Pancreas (tissue), 10 donors: ENCODE data around the gene CMC2. TPM values are rescaled to one million over a fixed set of nuclear protein-coding genes. Genes with fewer than 3 reads are reported as not detected.

Experiments
- ATAC-seq, 4 donors: fragments of 200-7000 bp; cut with Tn5 transposase; one replicate each; pipeline versions ENCODE4 v1.8.0 to v1.9.1; 2020; ENCODE audit warnings: mild to moderate bottlenecking in 4 of 4, moderate library complexity in 4 of 4
- DNase-seq, 6 donors: peaks; one replicate each; pipeline ENCODE4 v3.0.0-alpha.2; 2020
- FAIRE-seq: peaks from 2 replicates; lab custom pipeline; 2012; peaks lifted over from hg19 to GRCh38; lab: Jason Lieb, UNC
- H3K27ac ChIP-seq, 4 donors: fragments of 200-600 bp; sonication (generic); 1 replicate in 3 of 4; 2 replicates in 1 of 4; pipeline versions ENCODE4 v1.5.0 to v1.8.0; 2020
- H3K27me3 ChIP-seq, 4 donors: fragments of 200-600 bp; one replicate each; pipeline ENCODE4 v1.8.0; 2021
- H3K36me3 ChIP-seq, 3 donors: fragments of 200-600 bp; sonication (generic) in 1 of 3; one replicate each; pipeline versions ENCODE4 v1.5.0 to v1.8.0; 2020 to 2021
- H3K4me1 ChIP-seq, 3 donors: fragments of 200-600 bp; one replicate each; pipeline ENCODE4 v1.8.0; 2021
- H3K4me3 ChIP-seq, 4 donors: fragments of 200-600 bp; sonication (generic) in 2 of 4; one replicate each; pipeline versions ENCODE4 v1.5.0 to v1.8.0; 2020 to 2021
- H3K9me3 ChIP-seq, 4 donors: fragments of 200-600 bp; one replicate each; pipeline ENCODE4 v1.8.0; 2021
- WGBS, 2 donors: extraction: QIAGEN DNeasy Blood & Tissue Kit; methylation state at CpG; one replicate each; pipeline ENCODE4 v1.1.7; 2013; 5-methylcytosine and 5-hydroxymethylcytosine counted together
- intact Hi-C, 3 donors: fragments of 100-400 bp; cut with DNase I; formaldehyde crosslinking; loops; one replicate each; pipeline versions ENCODE4 v1.11.1 to v1.14.2; 2022
- polyA plus RNA-seq, 2 donors: library from polyadenylated mRNA; stranded (reverse); fragments of 200-250 nt; gene quantifications; one replicate each; pipeline ENCODE4 v1.2.3, GENCODE V29; 2013
- total RNA-seq, 6 donors: library from RNA; stranded (reverse); fragmentation: NEBNext Ultra II Directional in 4 of 6; extraction: Animal tissue kit (Norgen Biotek cat#: 25700) in 4 of 6; gene quantifications; one replicate each; pipeline versions ENCODE4 v1.2.1 to v1.2.4, GENCODE V29; 2021 to 2023
- TF ChIP-seq, protein P1 (sequence below), 4 donors: fragments of 200-600 bp; sonication (generic) in 3 of 4; IDR thresholded peaks; one replicate each; pipeline versions ENCODE4 v1.5.0 to v1.8.0; 2021; ENCODE audit warnings: antibody characterized with exemption in 4 of 4
- donor health status: healthy with polysubstance abuse.
- donor health status: DM: no; HTN: no; CAD: no; lungs with moderate emphysema.
- donor health status: DM: no; HTN: no; CAD: no.
- donor health status: control.
- donor health status: control.
- donor health status: Bipolar disorder and iron deficiency.
- donor health status: DM: yes; HTN: yes; CAD: no.
- donor health status: DM: no; HTN: no; CAD: no.
- donor health status: DM: no; HTN: no; CAD: no.
- donor health status: DM: yes; HTN: yes; CAD: no.

CMC2 gene
- total and polyA plus RNA-seq, 8 donors: 13.3 to 58.1 (median 24.0) TPM

DNA sequence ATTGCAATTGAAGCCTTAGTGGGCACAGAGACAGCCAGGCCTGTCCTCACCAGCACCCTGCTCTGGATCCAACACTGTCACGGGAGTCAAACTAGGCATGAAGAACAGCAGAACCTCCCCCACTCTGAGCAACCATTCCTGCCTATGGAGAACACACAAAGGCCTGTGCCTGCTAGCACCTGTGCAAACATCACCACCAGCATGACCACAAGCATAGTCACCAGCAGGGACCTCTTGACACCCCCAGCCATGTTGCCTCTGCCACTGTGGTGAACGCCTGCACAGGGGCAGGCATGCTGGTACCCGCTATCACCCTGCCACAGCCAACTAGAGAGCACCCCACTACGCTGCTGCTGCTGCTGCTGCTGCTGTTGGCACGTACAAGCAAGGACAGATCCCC, 51.7 kb downstream of the CMC2 start:
- TF ChIP-seq, protein P1, sequence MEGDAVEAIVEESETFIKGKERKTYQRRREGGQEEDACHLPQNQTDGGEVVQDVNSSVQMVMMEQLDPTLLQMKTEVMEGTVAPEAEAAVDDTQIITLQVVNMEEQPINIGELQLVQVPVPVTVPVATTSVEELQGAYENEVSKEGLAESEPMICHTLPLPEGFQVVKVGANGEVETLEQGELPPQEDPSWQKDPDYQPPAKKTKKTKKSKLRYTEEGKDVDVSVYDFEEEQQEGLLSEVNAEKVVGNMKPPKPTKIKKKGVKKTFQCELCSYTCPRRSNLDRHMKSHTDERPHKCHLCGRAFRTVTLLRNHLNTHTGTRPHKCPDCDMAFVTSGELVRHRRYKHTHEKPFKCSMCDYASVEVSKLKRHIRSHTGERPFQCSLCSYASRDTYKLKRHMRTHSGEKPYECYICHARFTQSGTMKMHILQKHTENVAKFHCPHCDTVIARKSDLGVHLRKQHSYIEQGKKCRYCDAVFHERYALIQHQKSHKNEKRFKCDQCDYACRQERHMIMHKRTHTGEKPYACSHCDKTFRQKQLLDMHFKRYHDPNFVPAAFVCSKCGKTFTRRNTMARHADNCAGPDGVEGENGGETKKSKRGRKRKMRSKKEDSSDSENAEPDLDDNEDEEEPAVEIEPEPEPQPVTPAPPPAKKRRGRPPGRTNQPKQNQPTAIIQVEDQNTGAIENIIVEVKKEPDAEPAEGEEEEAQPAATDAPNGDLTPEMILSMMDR (IDR thresholded peaks at IDR 0.05): no peak
- no peaks in the 10 kb centered on the region for H3K9me3 ChIP-seq
- intact Hi-C loops: no loop called here
- H3K4me3 ChIP-seq: no peak overlapping the region
- H3K27me3 ChIP-seq: no peaks in the 10 kb centered on the region
- ATAC-seq (peak in 2 of 4 donors; percentile 26 to 54), DNase-seq (no peak), FAIRE-seq (no peak)
- H3K4me1 ChIP-seq: no peaks in the 10 kb centered on the region
- WGBS, 2 donors: 80 to 84% methylated on average over 5 of the region's 5 CpGs
- H3K36me3 ChIP-seq: no peaks in the 10 kb centered on the region
- no peak overlapping the region for H3K27ac ChIP-seq

- no peaks in the 10 kb centered on the region for H3K4me1 ChIP-seq
- peak in 4 of 6 donors; percentile 35 to 78 (median 54) for DNase-seq
- no peak overlapping the region for H3K4me3 ChIP-seq
- H3K27ac ChIP-seq: no peak overlapping the region
- FAIRE-seq: no peak
- H3K27me3 ChIP-seq: no peaks in the 10 kb centered on the region
- ATAC-seq: peak in 3 of 4 donors; percentile 47 to 75 (median 68)
- WGBS, 2 donors: 35% methylated on average over 7 of the region's 7 CpGs
- no peaks in the 10 kb centered on the region for H3K36me3 ChIP-seq
- intact Hi-C loops: no loop called here
- H3K9me3 ChIP-seq: no peaks in the 10 kb centered on the region
- TF ChIP-seq, protein P1 (IDR thresholded peaks at IDR 0.05): peak in 3 of 4 donors; percentile 21 to 40 (median 26)
These were observed 57.7 kb downstream of the CMC2 start for GRCh38 chr16:80948886-80949493.

- TF ChIP-seq, protein P1 (IDR thresholded peaks at IDR 0.05): no peak
- no peak overlapping the region for H3K4me3 ChIP-seq
- ATAC-seq (no peak), FAIRE-seq (no peak), DNase-seq (no peak)
- H3K27me3 ChIP-seq: no peaks in the 10 kb centered on the region
- H3K9me3 ChIP-seq: no peaks in the 10 kb centered on the region
- no peaks in the 10 kb centered on the region for H3K36me3 ChIP-seq
- intact Hi-C loops: no loop called here
- WGBS, 2 donors: 70 to 73% methylated on average over 9 of the region's 9 CpGs
- H3K4me1 ChIP-seq: no peaks in the 10 kb centered on the region
- H3K27ac ChIP-seq: no peak overlapping the region
These were observed 58.7 kb downstream of the CMC2 start for GRCh38 chr16:80947708-80948625.

DNA sequence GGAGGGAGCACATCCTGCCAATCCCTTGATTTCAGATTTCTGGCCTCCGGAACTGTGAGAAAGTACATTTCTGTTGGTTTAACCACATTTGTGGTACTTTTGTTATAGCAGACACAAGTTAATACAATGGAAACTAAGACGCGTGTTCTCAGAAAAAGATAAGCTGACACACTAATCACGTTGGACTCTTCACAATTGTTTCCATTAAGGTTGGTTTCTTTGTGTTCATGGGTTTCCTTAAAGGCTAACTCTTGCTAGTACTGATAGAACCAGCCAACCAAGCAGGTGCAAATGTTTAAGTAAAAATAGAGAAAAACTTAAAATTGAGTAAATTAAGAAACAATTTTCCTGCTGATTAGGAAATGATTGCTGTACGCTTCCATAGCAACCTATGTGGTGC, 59.4 kb downstream of the CMC2 start:
- TF ChIP-seq, protein P1 (IDR thresholded peaks at IDR 0.05): no peak
- no peak for ATAC-seq
- H3K27ac ChIP-seq: no peak overlapping the region
- no peaks in the 10 kb centered on the region for H3K4me1 ChIP-seq
- no peak for FAIRE-seq
- WGBS, 2 donors: 77 to 86% methylated on average over 5 of the region's 5 CpGs
- DNase-seq: no peak
- H3K36me3 ChIP-seq: no peaks in the 10 kb centered on the region
- no peak overlapping the region for H3K4me3 ChIP-seq
- intact Hi-C loops: no loop called here
- H3K27me3 ChIP-seq: no peaks in the 10 kb centered on the region
- no peaks in the 10 kb centered on the region for H3K9me3 ChIP-seq
